Hematopoietic multipotent progenitor cell (in vitro differentiated cells): ENCODE data around the gene MYO15B. TPM values are rescaled to one million over a fixed set of nuclear protein-coding genes. Genes with fewer than 3 reads are reported as not detected.
"Not testable (repeated sequence)": the region's sequence is repeated elsewhere in the genome, so short reads cannot be mapped to it uniquely, and the experiment has no call there.

Experiments
- DNase-seq, 3 donors: peaks; one replicate each; pipeline ENCODE4 v3.0.0-alpha.2; 2011 to 2015; ENCODE audit warnings: low read depth in 2 of 3, low spot score in 2 of 3
- total RNA-seq: library from RNA; depleted of rRNA; stranded (reverse); fragments of >200 nt; gene quantifications from one replicate; pipeline ENCODE4 v1.2.3, GENCODE V29; 2012

MYO15B gene
- total RNA-seq, 1 donor, result 352 TPM

- no peak for DNase-seq
Measured at GRCh38 chr17:75574404-75575036, 13.1 kb upstream of the MYO15B start.

GRCh38 chr17:75575197-75575596, 12.4 kb upstream of the MYO15B start:
- DNase-seq, result no peak

GRCh38 chr17:75575728-75576127, 11.9 kb upstream of the MYO15B start:
- DNase-seq, result no peak

- DNase-seq, result no peak
Measured at GRCh38 chr17:75576661-75577060, 10.9 kb upstream of the MYO15B start.

- DNase-seq, result peak in 2 of 3 donors; percentile 24 to 37
Measured at GRCh38 chr17:75581121-75581725, 6.4 kb upstream of the MYO15B start.

GRCh38 chr17:75583197-75583596, 4.4 kb upstream of the MYO15B start:
- not testable (repeated sequence) for DNase-seq

- DNase-seq, result no peak
Measured at GRCh38 chr17:75584849-75585175, 2.8 kb upstream of the MYO15B start.

- no peak for DNase-seq
Measured at GRCh38 chr17:75588596-75589011, 1.0 kb downstream of the MYO15B start.

GRCh38 chr17:75589012-75589918, 1.7 kb downstream of the MYO15B start:
- peak; percentile 84 to 94 (median 93) for DNase-seq

- DNase-seq, result no peak
Measured at GRCh38 chr17:75589919-75590303, 2.3 kb downstream of the MYO15B start.

GRCh38 chr17:75590314-75590761, 2.7 kb downstream of the MYO15B start:
- DNase-seq, result no peak

GRCh38 chr17:75590849-75591721, 3.5 kb downstream of the MYO15B start:
- DNase-seq, result no peak

- no peak for DNase-seq
Measured at GRCh38 chr17:75591722-75592302, 4.2 kb downstream of the MYO15B start.

- DNase-seq, result no peak
Measured at GRCh38 chr17:75592348-75593020, 4.9 kb downstream of the MYO15B start.

- not testable (repeated sequence) for DNase-seq
Measured at GRCh38 chr17:75593430-75593829, 5.8 kb downstream of the MYO15B start.

GRCh38 chr17:75594499-75595283, 7.1 kb downstream of the MYO15B start:
- DNase-seq, result no peak

GRCh38 chr17:75595284-75595919, 7.8 kb downstream of the MYO15B start:
- no peak for DNase-seq

GRCh38 chr17:75595920-75596313, 8.3 kb downstream of the MYO15B start:
- DNase-seq, result no peak
